ENCODE data around the gene INSC. TPM values are rescaled to one million over a fixed set of nuclear protein-coding genes. Genes with fewer than 3 reads are reported as not detected.

Gene INSC
- total RNA-seq, 2 donors from 2014 or later: 1.0 TPM; not detected in 1

DNA sequence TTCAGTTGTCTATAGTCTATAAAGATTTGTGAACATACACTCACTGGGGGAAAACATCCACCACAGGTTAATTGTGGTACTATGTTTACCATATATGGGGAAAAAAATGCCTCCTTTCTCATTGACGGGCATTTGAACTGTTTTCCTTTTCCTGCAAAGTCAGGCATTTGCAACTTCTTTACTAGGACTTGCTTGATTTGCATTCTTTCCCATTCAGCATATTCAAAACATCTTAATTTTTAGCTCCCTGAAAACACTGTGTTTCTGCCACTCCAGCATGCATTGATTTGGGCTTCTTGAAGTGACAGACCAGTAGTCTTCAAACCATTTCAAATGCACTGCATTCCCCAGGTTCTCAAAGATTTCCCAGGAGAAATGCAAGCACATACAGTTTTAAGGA lies 67.6 kb downstream of the INSC start:
- DNase-seq (ENCODE audit: low spot score): no peak
- Histone ChIP-seq H3K4me3 (no peak overlapping the region), H3K36me3 (no peaks in the 10 kb centered on the region), H3K27ac (no peak overlapping the region), H3K27me3 (no peaks in the 10 kb centered on the region), H3K9me3 (no peaks in the 10 kb centered on the region), H3K4me1 (no peaks in the 10 kb centered on the region)
- TF ChIP-seq, protein P1, sequence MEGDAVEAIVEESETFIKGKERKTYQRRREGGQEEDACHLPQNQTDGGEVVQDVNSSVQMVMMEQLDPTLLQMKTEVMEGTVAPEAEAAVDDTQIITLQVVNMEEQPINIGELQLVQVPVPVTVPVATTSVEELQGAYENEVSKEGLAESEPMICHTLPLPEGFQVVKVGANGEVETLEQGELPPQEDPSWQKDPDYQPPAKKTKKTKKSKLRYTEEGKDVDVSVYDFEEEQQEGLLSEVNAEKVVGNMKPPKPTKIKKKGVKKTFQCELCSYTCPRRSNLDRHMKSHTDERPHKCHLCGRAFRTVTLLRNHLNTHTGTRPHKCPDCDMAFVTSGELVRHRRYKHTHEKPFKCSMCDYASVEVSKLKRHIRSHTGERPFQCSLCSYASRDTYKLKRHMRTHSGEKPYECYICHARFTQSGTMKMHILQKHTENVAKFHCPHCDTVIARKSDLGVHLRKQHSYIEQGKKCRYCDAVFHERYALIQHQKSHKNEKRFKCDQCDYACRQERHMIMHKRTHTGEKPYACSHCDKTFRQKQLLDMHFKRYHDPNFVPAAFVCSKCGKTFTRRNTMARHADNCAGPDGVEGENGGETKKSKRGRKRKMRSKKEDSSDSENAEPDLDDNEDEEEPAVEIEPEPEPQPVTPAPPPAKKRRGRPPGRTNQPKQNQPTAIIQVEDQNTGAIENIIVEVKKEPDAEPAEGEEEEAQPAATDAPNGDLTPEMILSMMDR (IDR thresholded peaks at IDR 0.05): no peak

DNA sequence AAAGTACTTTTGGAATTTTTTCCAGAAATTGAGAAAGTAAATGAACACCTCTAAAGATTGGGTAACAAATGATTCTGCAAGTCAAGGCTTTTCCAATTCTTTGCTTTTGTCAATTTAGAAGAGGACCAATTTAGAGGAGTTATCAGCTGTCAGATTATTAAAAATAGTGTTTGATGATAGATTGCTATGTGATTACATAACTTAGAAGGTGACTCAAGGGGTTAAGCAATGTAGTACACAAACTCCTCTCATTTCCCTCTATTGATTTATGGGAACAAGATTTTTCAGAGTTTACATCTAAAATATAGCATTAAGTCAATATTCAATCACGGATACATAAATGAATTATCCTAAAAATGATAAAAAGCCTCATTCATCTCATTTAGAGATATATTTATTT lies 70.3 kb downstream of the INSC start:
- Histone ChIP-seq H3K36me3 (no peaks in the 10 kb centered on the region), H3K4me1 (no peaks in the 10 kb centered on the region), H3K27ac (no peak overlapping the region), H3K4me3 (no peak overlapping the region), H3K27me3 (no peaks in the 10 kb centered on the region), H3K9me3 (no peaks in the 10 kb centered on the region)
- TF ChIP-seq, protein P1 (IDR thresholded peaks at IDR 0.05): no peak
- DNase-seq (ENCODE audit: low spot score): no peak

- no peak overlapping the region for H3K27ac ChIP-seq
- H3K36me3 ChIP-seq: no peaks in the 10 kb centered on the region
- DNase-seq (ENCODE audit: low spot score): no peak
- H3K27me3 ChIP-seq: no peaks in the 10 kb centered on the region
- H3K4me1 ChIP-seq: no peaks in the 10 kb centered on the region
- no peaks in the 10 kb centered on the region for H3K9me3 ChIP-seq
- TF ChIP-seq, protein P1 (IDR thresholded peaks at IDR 0.05): no peak
- no peak overlapping the region for H3K4me3 ChIP-seq
These were observed 71.4 kb downstream of the INSC start for GRCh38 chr11:15186146-15186545.

DNA sequence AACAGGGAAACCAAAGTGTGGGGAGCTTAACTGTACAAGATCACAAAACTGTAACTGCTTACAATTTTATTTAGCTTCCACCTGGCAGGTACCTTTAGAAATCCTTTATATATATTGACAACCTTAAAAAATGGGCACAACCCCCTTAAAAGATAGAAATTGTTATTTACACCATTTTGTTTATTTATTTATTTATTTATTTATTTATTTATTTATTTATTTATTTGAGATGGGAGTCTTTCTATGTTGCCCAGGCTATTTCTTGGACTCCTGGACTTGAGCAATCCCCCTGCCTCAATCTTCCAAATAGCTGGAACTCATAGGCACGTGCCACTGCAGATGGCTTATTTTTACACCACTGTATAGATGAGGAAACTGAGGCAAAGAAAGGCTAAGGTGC lies 74.5 kb downstream of the INSC start:
- TF ChIP-seq, protein P1 (IDR thresholded peaks at IDR 0.05): no peak

DNA sequence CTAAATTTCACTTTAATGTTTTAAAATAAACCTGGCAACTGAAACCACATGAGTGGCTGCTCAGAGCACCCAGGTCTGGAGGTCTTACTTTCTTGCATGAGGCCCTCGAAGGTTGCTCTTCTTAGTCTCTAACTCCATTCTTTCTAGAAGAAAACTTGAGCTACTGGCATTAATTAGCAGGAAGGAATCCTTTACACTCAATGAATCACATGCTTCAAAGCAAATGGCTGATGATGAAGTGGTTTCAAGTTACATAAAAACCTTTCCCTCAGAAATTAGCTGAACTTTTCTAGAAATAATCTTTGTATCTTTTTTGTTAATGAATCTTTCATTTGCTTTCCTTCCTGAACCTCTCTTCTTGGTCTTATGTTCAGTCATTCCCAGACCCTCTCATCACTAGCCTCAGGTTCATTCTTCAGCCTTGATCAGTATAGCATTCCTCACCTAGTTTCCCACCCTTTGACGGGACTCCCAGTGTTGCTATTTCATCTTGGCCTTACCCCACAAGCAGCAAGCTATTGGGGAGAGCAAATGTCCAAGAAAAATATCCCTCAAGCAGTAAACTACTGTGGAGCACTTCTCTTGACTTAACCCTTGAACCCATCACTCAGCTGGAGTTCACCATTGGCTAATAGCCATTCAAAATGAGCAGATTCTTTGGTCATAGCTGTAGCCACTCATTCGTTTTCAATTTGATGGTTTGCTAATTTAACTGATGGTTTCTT lies 75.1 kb downstream of the INSC start:
- Histone ChIP-seq H3K36me3 (no peaks in the 10 kb centered on the region), H3K9me3 (no peaks in the 10 kb centered on the region), H3K4me3 (no peak overlapping the region), H3K4me1 (no peaks in the 10 kb centered on the region), H3K27me3 (no peaks in the 10 kb centered on the region), H3K27ac (no peak overlapping the region)
- DNase-seq (ENCODE audit: low spot score): no peak
- TF ChIP-seq, protein P1 (IDR thresholded peaks at IDR 0.05): no peak

More for the DNA sequence above, 74.5 kb downstream of the INSC start:
- Histone ChIP-seq H3K27ac (no peak overlapping the region), H3K4me3 (no peak overlapping the region), H3K27me3 (no peaks in the 10 kb centered on the region), H3K4me1 (no peaks in the 10 kb centered on the region), H3K36me3 (no peaks in the 10 kb centered on the region), H3K9me3 (no peaks in the 10 kb centered on the region)
- DNase-seq (ENCODE audit: low spot score): no peak

- TF ChIP-seq, protein P1 (IDR thresholded peaks at IDR 0.05): no peak
- Histone ChIP-seq H3K36me3 (no peaks in the 10 kb centered on the region), H3K9me3 (no peaks in the 10 kb centered on the region), H3K27ac (no peak overlapping the region), H3K4me1 (no peaks in the 10 kb centered on the region), H3K4me3 (no peak overlapping the region), H3K27me3 (no peaks in the 10 kb centered on the region)
- DNase-seq (ENCODE audit: low spot score): no peak
These were observed 75.9 kb downstream of the INSC start for GRCh38 chr11:15190611-15191010.

Data from right atrium auricular region (tissue), 2 donors.